A673 (cell line): ENCODE data around the gene NPW. TPM values are rescaled to one million over a fixed set of nuclear protein-coding genes. Genes with fewer than 3 reads are reported as not detected.

ENCODE experiments used
- BruUV-seq: library from RNA; stranded (reverse); fragments of 400-500 nt; replicated peaks from 2 replicates; lab custom pipeline; 2021; lab: Mats Ljungman, UMichigan
- CTCF ChIA-PET: fragments of 300-600 bp; sonication (Branson Sonifier 250); formaldehyde crosslinking; loops from one replicate; lab custom pipeline; 2022; ENCODE audit warnings: antibody characterized with exemption; lab: Charles Lee
- POLR2A ChIA-PET: fragments of 300-600 bp; sonication (Branson Sonifier 250); formaldehyde crosslinking; loops from one replicate; lab custom pipeline; 2022; ENCODE audit warnings: antibody characterized with exemption; ENCODE audit not compliant: low non-redundant PET; lab: Charles Lee
- DNase-seq: peaks from one replicate; pipeline ENCODE4 v3.0.0-alpha.2; 2015; ENCODE audit warnings: low spot score
- H3K27ac ChIP-seq: fragments of 200-600 bp; sonication (generic); 2 replicates; pipeline ENCODE4 v1.5.1; 2016; ENCODE audit warnings: mixed run types, low read depth, mild to moderate bottlenecking, mixed read lengths, antibody characterized with exemption, low read length; ENCODE audit not compliant: poor library complexity, severe bottlenecking
- H3K27me3 ChIP-seq: fragments of 200-600 bp; sonication (generic); replicated peaks from 2 replicates; pipeline ENCODE4 v1.6.1; 2017; ENCODE audit warnings: mixed run types, low read depth, mild to moderate bottlenecking, mixed read lengths, antibody characterized with exemption, low read length; ENCODE audit not compliant: insufficient read depth, poor library complexity
- H3K36me3 ChIP-seq: fragments of 200-600 bp; sonication (generic); 2 replicates; pipeline ENCODE4 v1.6.1; 2016; ENCODE audit warnings: mixed run types, mild to moderate bottlenecking, mixed read lengths, antibody characterized with exemption, low read length; ENCODE audit not compliant: insufficient read depth, poor library complexity, severe bottlenecking
- H3K4me1 ChIP-seq: fragments of 200-600 bp; sonication (generic); 2 replicates; pipeline ENCODE4 v1.6.1; 2017; ENCODE audit warnings: mixed run types, mild to moderate bottlenecking, mixed read lengths, antibody characterized with exemption, low read length; ENCODE audit not compliant: insufficient read depth, poor library complexity, severe bottlenecking
- H3K4me3 ChIP-seq: fragments of 200-600 bp; sonication (generic); 2 replicates; pipeline ENCODE4 v1.5.1; 2016; ENCODE audit warnings: low read depth, mixed run types, mild to moderate bottlenecking, mixed read lengths, low read length; ENCODE audit not compliant: poor library complexity, severe bottlenecking
- H3K9me3 ChIP-seq: fragments of 200-600 bp; sonication (generic); 2 replicates; pipeline ENCODE4 v1.6.1; 2016; ENCODE audit warnings: mixed run types, low read depth, mild to moderate bottlenecking, mixed read lengths, antibody characterized with exemption, low read length; ENCODE audit not compliant: poor library complexity, severe bottlenecking
- EZH2 ChIP-seq: fragments of 200-600 bp; sonication (generic); IDR thresholded peaks from 2 replicates; pipeline ENCODE4 v1.6.1; 2017; ENCODE audit warnings: borderline replicate concordance, low read depth, mild to moderate bottlenecking, mixed read lengths, antibody characterized with exemption, low read length; ENCODE audit not compliant: poor library complexity, severe bottlenecking
- intact Hi-C: fragments of 100-400 bp; cut with micrococcal nuclease; formaldehyde crosslinking; loops from one replicate; pipeline ENCODE4 v1.10.0; 2022; ENCODE audit not compliant: unreplicated experiment
- total RNA-seq: library from RNA; stranded (reverse); gene quantifications from 2 replicates; pipeline ENCODE4 v1.2.3, GENCODE V29; 2021
- TF ChIP-seq, protein P1 (sequence below): fragments of 300-800, 200-600 bp; sonication (generic); conservative IDR thresholded peaks from 2 replicates; pipeline ENCODE4 v1.5.1; 2017; ENCODE audit warnings: low read depth, mild to moderate bottlenecking, antibody characterized with exemption, low read length, moderate library complexity, mixed read lengths

NPW gene
- total RNA-seq, 1 experiment from 2014 or later: 96.5 TPM

DNA sequence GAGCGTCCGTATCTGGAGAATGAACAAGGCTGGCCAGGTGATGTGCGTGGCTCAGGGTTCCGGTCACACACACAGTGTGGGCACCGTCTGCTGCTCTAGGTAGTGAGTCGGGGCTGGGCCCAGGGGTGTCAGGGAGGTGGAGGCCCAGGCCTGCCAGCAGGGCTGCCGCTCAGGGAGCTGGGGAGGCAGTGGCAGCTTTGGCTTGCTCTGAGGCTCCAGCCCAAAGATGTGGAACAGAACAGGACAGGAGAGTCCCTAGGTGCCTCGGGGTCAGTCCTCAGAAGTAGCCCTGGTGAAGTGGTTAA, 43.4 kb upstream of the NPW start:
- no peaks in the 10 kb centered on the region for H3K9me3 ChIP-seq
- H3K4me3 ChIP-seq: no peak overlapping the region
- intact Hi-C loops: no loop called here
- no TSS peak for BruUV-seq
- TF ChIP-seq, protein P1, sequence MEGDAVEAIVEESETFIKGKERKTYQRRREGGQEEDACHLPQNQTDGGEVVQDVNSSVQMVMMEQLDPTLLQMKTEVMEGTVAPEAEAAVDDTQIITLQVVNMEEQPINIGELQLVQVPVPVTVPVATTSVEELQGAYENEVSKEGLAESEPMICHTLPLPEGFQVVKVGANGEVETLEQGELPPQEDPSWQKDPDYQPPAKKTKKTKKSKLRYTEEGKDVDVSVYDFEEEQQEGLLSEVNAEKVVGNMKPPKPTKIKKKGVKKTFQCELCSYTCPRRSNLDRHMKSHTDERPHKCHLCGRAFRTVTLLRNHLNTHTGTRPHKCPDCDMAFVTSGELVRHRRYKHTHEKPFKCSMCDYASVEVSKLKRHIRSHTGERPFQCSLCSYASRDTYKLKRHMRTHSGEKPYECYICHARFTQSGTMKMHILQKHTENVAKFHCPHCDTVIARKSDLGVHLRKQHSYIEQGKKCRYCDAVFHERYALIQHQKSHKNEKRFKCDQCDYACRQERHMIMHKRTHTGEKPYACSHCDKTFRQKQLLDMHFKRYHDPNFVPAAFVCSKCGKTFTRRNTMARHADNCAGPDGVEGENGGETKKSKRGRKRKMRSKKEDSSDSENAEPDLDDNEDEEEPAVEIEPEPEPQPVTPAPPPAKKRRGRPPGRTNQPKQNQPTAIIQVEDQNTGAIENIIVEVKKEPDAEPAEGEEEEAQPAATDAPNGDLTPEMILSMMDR: no peak
- TF ChIP-seq EZH2: no peak
- peaks cover 28% of the 10 kb centered on the region for H3K36me3 ChIP-seq
- peaks cover 4% of the 10 kb centered on the region for H3K4me1 ChIP-seq
- CTCF ChIA-PET: no interaction called here
- POLR2A ChIA-PET: no interaction called here
- no peak overlapping the region for H3K27ac ChIP-seq
- no peak for DNase-seq
- no peaks in the 10 kb centered on the region for H3K27me3 ChIP-seq

DNA sequence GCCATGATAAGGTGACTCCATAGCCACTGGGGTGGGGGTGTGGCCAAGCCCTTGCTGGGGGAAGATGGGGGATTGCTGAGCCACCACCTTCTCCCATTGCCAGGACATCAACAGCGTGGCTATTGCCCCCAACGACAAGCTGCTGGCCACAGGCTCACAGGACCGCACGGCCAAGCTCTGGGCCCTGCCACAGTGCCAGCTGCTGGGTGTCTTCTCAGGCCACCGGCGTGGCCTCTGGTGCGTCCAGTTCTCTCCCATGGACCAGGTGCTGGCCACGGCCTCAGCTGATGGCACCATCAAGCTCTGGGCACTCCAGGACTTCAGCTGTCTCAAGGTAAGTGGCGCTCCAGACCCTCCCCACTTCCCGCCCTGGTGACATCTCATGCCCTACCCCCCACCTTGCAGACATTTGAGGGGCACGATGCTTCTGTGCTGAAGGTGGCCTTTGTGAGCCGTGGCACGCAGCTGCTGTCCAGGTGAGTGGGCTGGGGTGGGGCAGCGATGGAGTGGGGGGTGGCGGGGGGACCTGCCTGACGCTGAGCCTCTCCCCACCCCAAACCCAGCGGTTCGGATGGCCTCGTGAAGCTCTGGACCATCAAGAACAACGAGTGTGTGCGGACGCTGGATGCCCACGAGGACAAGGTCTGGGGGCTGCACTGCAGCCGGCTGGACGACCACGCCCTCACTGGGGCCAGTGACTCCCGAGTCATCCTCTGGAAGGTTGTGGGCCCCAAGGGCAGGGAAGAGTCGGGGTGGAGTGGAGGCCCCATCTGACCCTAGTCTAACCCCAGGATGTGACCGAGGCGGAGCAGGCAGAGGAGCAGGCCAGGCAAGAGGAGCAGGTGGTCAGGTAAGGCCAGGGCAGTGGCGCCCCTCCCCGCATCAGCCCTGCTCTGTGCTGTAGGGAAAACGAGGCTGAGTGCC, 42.4 kb upstream of the NPW start:
- peaks cover 28% of the 10 kb centered on the region for H3K36me3 ChIP-seq
- TF ChIP-seq, protein P1: no peak
- TF ChIP-seq EZH2: no peak
- no peak overlapping the region for H3K27ac ChIP-seq
- intact Hi-C loops: no loop called here
- no peak overlapping the region for H3K4me3 ChIP-seq
- ChIA-PET POLR2A (no interaction called here), CTCF (no interaction called here)
- no TSS peak for BruUV-seq
- no peaks in the 10 kb centered on the region for H3K27me3 ChIP-seq
- no peak for DNase-seq
- peaks cover 14% of the 10 kb centered on the region for H3K4me1 ChIP-seq
- no peaks in the 10 kb centered on the region for H3K9me3 ChIP-seq

DNA sequence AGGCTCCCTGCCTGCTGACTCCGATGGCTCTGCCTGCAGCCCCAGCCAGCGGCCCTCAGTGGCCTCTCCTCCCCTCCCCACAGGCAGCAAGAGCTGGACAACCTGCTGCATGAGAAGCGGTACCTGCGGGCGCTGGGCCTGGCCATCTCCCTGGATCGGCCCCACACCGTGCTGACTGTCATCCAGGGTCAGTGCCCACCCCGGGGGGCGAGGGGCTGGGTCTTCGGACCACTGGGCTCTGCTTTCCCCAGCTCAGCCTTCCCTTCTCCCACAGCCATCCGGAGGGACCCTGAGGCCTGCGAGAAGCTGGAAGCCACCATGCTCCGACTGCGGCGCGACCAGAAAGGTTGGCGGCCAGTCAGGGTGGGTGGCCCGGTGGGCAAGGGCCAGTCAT, 41.7 kb upstream of the NPW start:
- Histone ChIP-seq H3K4me1 (peaks cover 15% of the 10 kb centered on the region), H3K4me3 (no peak overlapping the region), H3K27me3 (no peaks in the 10 kb centered on the region), H3K36me3 (peaks cover 28% of the 10 kb centered on the region), H3K9me3 (no peaks in the 10 kb centered on the region), H3K27ac (no peak overlapping the region)
- ChIA-PET POLR2A (no interaction called here), CTCF (no interaction called here)
- TF ChIP-seq, protein P1: no peak
- no peak for TF ChIP-seq EZH2
- DNase-seq: no peak
- BruUV-seq: TSS peak; percentile 13
- intact Hi-C loops: no loop called here
